HCT116 (cell line): ENCODE data around the gene DGKG. TPM values are rescaled to one million over a fixed set of nuclear protein-coding genes. Genes with fewer than 3 reads are reported as not detected.

Experiments
- ATAC-seq: fragments of 200-7000 bp; cut with Tn5 transposase; 2 replicates; pipeline ENCODE4 v1.9.1; 2020; ENCODE audit warnings: mild to moderate bottlenecking, moderate library complexity
- BruUV-seq: library from RNA; stranded (reverse); fragments of 400-500 nt; replicated peaks from 2 replicates; lab custom pipeline; 2021; lab: Mats Ljungman, UMichigan
- CTCF ChIA-PET: fragments of 300-600 bp; sonication (Branson Sonifier 250); formaldehyde crosslinking; loops from one replicate; lab custom pipeline; 2021; ENCODE audit warnings: antibody characterized with exemption; lab: Charles Lee
- POLR2A ChIA-PET: fragments of 300-600, 350-600 bp; sonication (Branson Sonifier 250); formaldehyde crosslinking; loops from one replicate; lab custom pipeline; 2021; ENCODE audit warnings: antibody characterized with exemption; lab: Charles Lee
- RAD21 ChIA-PET, 2 experiments: fragments of 300-600 bp; sonication (Branson Sonifier 250); formaldehyde crosslinking; loops; one replicate each; lab custom pipeline; 2023; ENCODE audit warnings: low total read pairs in 2 of 2; ENCODE audit not compliant: uncharacterized antibody in 2 of 2, unreplicated experiment in 2 of 2, low non-redundant PET in 1 of 2; lab: Charles Lee
- DNase-seq: peaks from one replicate; pipeline ENCODE4 v3.0.0-alpha.2; 2010; ENCODE audit warnings: low read depth, low spot score
- H2AFZ ChIP-seq: fragments of 200-600 bp; shearing (Covaris generic), sonication (generic); 2 replicates; pipeline ENCODE4 v1.6.1; 2017; ENCODE audit warnings: low read depth, mixed run types, mixed read lengths, antibody characterized with exemption, low read length; ENCODE audit not compliant: poor library complexity, severe bottlenecking
- H3K27ac ChIP-seq: 2 replicates; pipeline ENCODE4 v1.5.1; 2012; ENCODE audit warnings: low read depth, low read length
- H3K27me3 ChIP-seq: fragments of 200-600 bp; sonication (generic); 2 replicates; pipeline ENCODE4 v1.6.1; 2016; ENCODE audit warnings: mixed run types, low read length, mixed read lengths; ENCODE audit not compliant: insufficient read depth
- H3K36me3 ChIP-seq, 2 experiments: fragments of 200-500 bp in 1 of 2; fragments of 200-600 bp in 1 of 2; sonication (Bioruptor generic) in 1 of 2; sonication (generic) in 1 of 2; 2 replicates each; pipeline versions ENCODE4 v1.5.1 to v1.6.1; 2014 to 2016; ENCODE audit warnings: low read length in 2 of 2, inconsistent platforms in 1 of 2, mixed read lengths in 1 of 2, mixed run types in 1 of 2; ENCODE audit not compliant: insufficient read depth in 2 of 2, control insufficient read depth in 1 of 2
- H3K4me1 ChIP-seq, 2 experiments: fragments of 200-600 bp in 1 of 2; sonication (generic) in 1 of 2; 2 replicates each; pipeline versions ENCODE4 v1.5.1 to v1.6.1; 2012 to 2017; ENCODE audit warnings: low read length in 2 of 2, inconsistent platforms in 1 of 2, mild to moderate bottlenecking in 1 of 2, mixed read lengths in 1 of 2, mixed run types in 1 of 2, moderate library complexity in 1 of 2; ENCODE audit not compliant: insufficient read depth in 2 of 2, control insufficient read depth in 1 of 2
- H3K4me2 ChIP-seq: fragments of 200-600 bp; sonication (generic); 2 replicates; pipeline ENCODE4 v1.6.1; 2017; ENCODE audit warnings: mixed run types, low read length, mixed read lengths
- H3K4me3 ChIP-seq, 2 experiments: fragments of 200-600 bp in 1 of 2; sonication (generic) in 1 of 2; replicated peaks in 1 of 2; 2 replicates each; pipeline ENCODE4 v1.5.1; 2011 to 2016; ENCODE audit warnings: low read length in 2 of 2, control low read depth in 1 of 2, low read depth in 1 of 2, mild to moderate bottlenecking in 1 of 2, mixed read lengths in 1 of 2, mixed run types in 1 of 2
- H3K79me2 ChIP-seq: fragments of 200-600 bp; sonication (generic); 2 replicates; pipeline ENCODE4 v1.6.1; 2017; ENCODE audit warnings: mild to moderate bottlenecking, mixed run types, low read length, moderate library complexity, mixed read lengths; ENCODE audit not compliant: insufficient read depth
- H3K9ac ChIP-seq: fragments of 200-600 bp; sonication (generic); 2 replicates; pipeline ENCODE4 v1.6.1; 2016; ENCODE audit warnings: low read length, mixed read lengths
- H3K9me2 ChIP-seq: fragments of 200-600 bp; sonication (generic), shearing (Covaris generic); 2 replicates; pipeline ENCODE4 v1.6.1; 2017; ENCODE audit warnings: mixed run types, mild to moderate bottlenecking, moderate library complexity; ENCODE audit not compliant: insufficient read depth
- H3K9me3 ChIP-seq, 2 experiments: fragments of 200-500 bp in 1 of 2; fragments of 200-600 bp in 1 of 2; sonication (Bioruptor generic) in 1 of 2; sonication (generic) in 1 of 2; 2 replicates each; pipeline ENCODE4 v1.6.1; 2014 to 2017; ENCODE audit warnings: low read length in 2 of 2, mixed read lengths in 2 of 2, inconsistent platforms in 1 of 2, low read depth in 1 of 2, mild to moderate bottlenecking in 1 of 2, mixed run types in 1 of 2, moderate library complexity in 1 of 2; ENCODE audit not compliant: control insufficient read depth in 1 of 2, insufficient read depth in 1 of 2
- H4K20me1 ChIP-seq: fragments of 200-600 bp; sonication (generic), shearing (Covaris generic); 2 replicates; pipeline ENCODE4 v1.6.1; 2017; ENCODE audit warnings: mixed run types, mild to moderate bottlenecking, moderate library complexity; ENCODE audit not compliant: insufficient read depth
- CBX3 ChIP-seq: IDR thresholded peaks from 2 replicates; pipeline ENCODE4 v1.6.1; 2012; ENCODE audit warnings: low read depth
- CEBPB ChIP-seq: IDR thresholded peaks from 2 replicates; pipeline ENCODE4 v1.6.1; 2012; ENCODE audit warnings: low read depth
- CTCF ChIP-seq, 3 experiments: fragments of 200-600 bp in 1 of 3; sonication (generic) in 1 of 3; IDR thresholded peaks in 2 of 3; conservative IDR thresholded peaks in 1 of 3; 2 replicates each; pipeline ENCODE4 v1.5.1; 2012 to 2017; ENCODE audit warnings: low read depth in 2 of 3, low read length in 2 of 3, antibody characterized with exemption in 1 of 3, borderline replicate concordance in 1 of 3, control low read depth in 1 of 3, mild to moderate bottlenecking in 1 of 3, mixed read lengths in 1 of 3, mixed run types in 1 of 3, moderate library complexity in 1 of 3; ENCODE audit not compliant: insufficient read depth in 1 of 3
- ELF1 ChIP-seq: IDR thresholded peaks from 2 replicates; pipeline ENCODE4 v1.6.1; 2012; ENCODE audit warnings: low read depth, borderline replicate concordance
- EZH2 ChIP-seq: fragments of 200-600 bp; sonication (generic); IDR thresholded peaks from 2 replicates; pipeline ENCODE4 v1.6.1; 2017; ENCODE audit warnings: antibody characterized with exemption, mixed run types
- EZH2phosphoT487 ChIP-seq: fragments of 200-600 bp; IDR thresholded peaks from 2 replicates; pipeline ENCODE4 v1.6.1; 2018; ENCODE audit warnings: antibody characterized with exemption, borderline replicate concordance
- FOSL1 ChIP-seq: IDR thresholded peaks from 2 replicates; pipeline ENCODE4 v1.6.1; 2012; ENCODE audit warnings: low read depth
- JUND ChIP-seq: IDR thresholded peaks from 2 replicates; pipeline ENCODE4 v1.6.1; 2012
- RAD21 ChIP-seq: IDR thresholded peaks from 2 replicates; pipeline ENCODE4 v1.6.1; 2012; ENCODE audit warnings: low read depth, mild to moderate bottlenecking
- SP1 ChIP-seq: IDR thresholded peaks from 2 replicates; pipeline ENCODE4 v1.6.1; 2012; ENCODE audit warnings: low read depth
- SRF ChIP-seq: IDR thresholded peaks from 2 replicates; pipeline ENCODE4 v1.6.1; 2012; ENCODE audit warnings: low read depth
- TCF7L2 ChIP-seq: IDR thresholded peaks from 2 replicates; pipeline ENCODE4 v1.7.0; 2011; ENCODE audit warnings: borderline replicate concordance, inconsistent platforms; ENCODE audit not compliant: insufficient read depth, insufficient read length; ENCODE audit errors: extremely low read depth
- YY1 ChIP-seq: IDR thresholded peaks from 2 replicates; pipeline ENCODE4 v1.6.1; 2011; ENCODE audit warnings: low read length, low read depth, moderate library complexity, mild to moderate bottlenecking; ENCODE audit not compliant: insufficient replicate concordance; ENCODE audit errors: extremely low read depth
- ZBTB33 ChIP-seq: IDR thresholded peaks from 2 replicates; pipeline ENCODE4 v1.6.1; 2011; ENCODE audit warnings: mild to moderate bottlenecking, low read length, moderate library complexity; ENCODE audit not compliant: insufficient replicate concordance; ENCODE audit errors: extremely low read depth
- ZFX ChIP-seq: fragments of 450-650 bp; IDR thresholded peaks from 2 replicates; pipeline ENCODE4 v1.6.1; 2017
- intact Hi-C: fragments of 100-400 bp; cut with micrococcal nuclease; formaldehyde crosslinking; loops from 2 replicates; pipeline ENCODE4 v1.10.0; 2022
- total RNA-seq: library from RNA; stranded (reverse); gene quantifications from one replicate; pipeline ENCODE4 v1.2.1, GENCODE V29; 2021; ENCODE audit not compliant: unreplicated experiment
- TF ChIP-seq, protein P1 (sequence below): IDR thresholded peaks from 2 replicates; pipeline ENCODE4 v1.6.1; 2012

Gene DGKG
- total RNA-seq, 1 experiment from 2014 or later, result 4.8 TPM

DNA sequence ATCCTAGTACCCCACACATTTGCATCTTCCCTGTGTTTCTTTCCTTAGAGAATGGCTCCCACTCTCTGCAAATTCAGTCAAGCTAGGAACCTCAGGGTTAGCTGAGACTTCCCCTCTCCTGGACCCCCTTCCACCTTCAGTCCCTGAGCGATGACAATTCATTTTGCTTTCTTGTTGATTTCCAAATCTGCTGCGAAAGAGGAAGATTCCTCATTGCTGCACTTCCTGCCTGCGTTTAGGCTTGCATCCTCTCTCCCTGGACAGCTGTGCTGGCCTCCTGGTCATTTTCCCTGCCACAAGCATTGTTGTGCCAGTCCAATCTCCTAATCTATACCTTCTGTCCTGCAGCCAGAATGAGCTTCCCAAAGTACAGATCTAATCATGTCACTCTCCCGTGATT lies 12.3 kb upstream of the DGKG start:
- Histone ChIP-seq H3K9me3 (no peaks in the 10 kb centered on the region), H3K36me3 (no peaks in the 10 kb centered on the region), H2AFZ (no peak overlapping the region), H3K9me2 (no peaks in the 10 kb centered on the region; the same call in 1 of the 2 replicates), H3K79me2 (no peaks in the 10 kb centered on the region), H4K20me1 (no peaks in the 10 kb centered on the region), H3K4me1 (no peaks in the 10 kb centered on the region), H3K9ac (no peak overlapping the region), H3K27me3 (peaks cover 55% of the 10 kb centered on the region), H3K27ac (no peak overlapping the region), H3K4me3 (no peak overlapping the region), H3K4me2 (no peak overlapping the region)
- ATAC-seq (no peak), DNase-seq (no peak)
- TF ChIP-seq ZBTB33 (no peak), YY1 (no peak), EZH2 (no peak), SRF (no peak), TCF7L2 (no peak), SP1 (no peak), JUND (no peak), CEBPB (no peak), ELF1 (no peak), CBX3 (no peak), ZFX (no peak), CTCF (IDR thresholded peaks at IDR 0.05 in 2 of 3, conservative IDR thresholded peaks at IDR 0.05 in 1 of 3; ENCODE audit: borderline replicate concordance in 1 of 3, insufficient read depth in 1 of 3, low read depth in 2 of 3, low read length in 2 of 3) (no peak), RAD21 (no peak), FOSL1 (no peak), EZH2phosphoT487 (no peak)
- TF ChIP-seq, protein P1, sequence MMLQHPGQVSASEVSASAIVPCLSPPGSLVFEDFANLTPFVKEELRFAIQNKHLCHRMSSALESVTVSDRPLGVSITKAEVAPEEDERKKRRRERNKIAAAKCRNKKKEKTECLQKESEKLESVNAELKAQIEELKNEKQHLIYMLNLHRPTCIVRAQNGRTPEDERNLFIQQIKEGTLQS, result no peak
- BruUV-seq, result no TSS peak
- CTCF ChIA-PET, result no interaction called here
- intact Hi-C loops, result no loop called here
- POLR2A ChIA-PET, result no interaction called here
- RAD21 ChIA-PET, result no interaction called here
